Caco-2 (cell line): ENCODE measurements around the gene KIFAP3. TPM values are rescaled to one million over a fixed set of nuclear protein-coding genes. Genes with fewer than 3 reads are reported as not detected.
"Not testable (repeated sequence)": the region's sequence is repeated elsewhere in the genome, so short reads cannot be mapped to it uniquely, and the experiment has no call there.

Source experiments
- BruUV-seq: library from RNA; stranded (reverse); fragments of 400-500 nt; replicated peaks from 2 replicates; lab custom pipeline; 2021; lab: Mats Ljungman, UMichigan
- CTCF ChIA-PET: fragments of 300-600 bp; sonication (Branson Sonifier 250); formaldehyde crosslinking; loops from one replicate; lab custom pipeline; 2022; ENCODE audit warnings: antibody characterized with exemption; lab: Charles Lee
- POLR2A ChIA-PET: fragments of 300-600 bp; sonication (Branson Sonifier 250); formaldehyde crosslinking; loops from one replicate; lab custom pipeline; 2022; ENCODE audit warnings: antibody characterized with exemption; lab: Charles Lee
- DNase-seq, 2 experiments: peaks; one replicate each; pipeline versions ENCODE4 v3.0.0 to v3.0.0-alpha.2; 2020 to 2022
- H3K27me3 ChIP-seq: replicated peaks from 2 replicates; pipeline ENCODE4 v1.6.0; 2011; ENCODE audit warnings: low read length; ENCODE audit not compliant: control insufficient read depth, insufficient read depth
- H3K36me3 ChIP-seq: 2 replicates; pipeline ENCODE4 v1.5.1; 2011; ENCODE audit warnings: low read length; ENCODE audit not compliant: control insufficient read depth, insufficient read depth
- H3K4me1 ChIP-seq: fragments of 250-450 bp; sonication (Bioruptor Pico); 2 replicates; pipeline ENCODE4 v1.5.1; 2020; ENCODE audit warnings: mild to moderate bottlenecking
- H3K4me3 ChIP-seq: 2 replicates; pipeline ENCODE4 v1.5.1; 2011; ENCODE audit warnings: low read depth, mild to moderate bottlenecking, control low read depth, low read length
- H3K9me3 ChIP-seq: fragments of 250-450 bp; sonication (Bioruptor Pico); 2 replicates; pipeline ENCODE4 v1.5.1; 2020; ENCODE audit warnings: mild to moderate bottlenecking, moderate library complexity
- H3K27ac Mint-ChIP-seq: one replicate; pipeline ENCODE4 v1.8.0; 2022; ENCODE audit warnings: mixed read lengths; ENCODE audit not compliant: unreplicated experiment
- H3K27me3 Mint-ChIP-seq: one replicate; pipeline ENCODE4 v1.8.0; 2022; ENCODE audit warnings: mixed read lengths; ENCODE audit not compliant: insufficient read depth, unreplicated experiment
- H3K36me3 Mint-ChIP-seq: one replicate; pipeline ENCODE4 v1.8.0; 2022; ENCODE audit warnings: mild to moderate bottlenecking, mixed read lengths; ENCODE audit not compliant: insufficient read depth, unreplicated experiment
- H3K4me1 Mint-ChIP-seq: one replicate; pipeline ENCODE4 v1.8.0; 2022; ENCODE audit warnings: low read depth, mixed read lengths; ENCODE audit not compliant: unreplicated experiment
- H3K4me3 Mint-ChIP-seq: one replicate; pipeline ENCODE4 v1.8.0; 2022; ENCODE audit warnings: mild to moderate bottlenecking, moderate library complexity, mixed read lengths; ENCODE audit not compliant: unreplicated experiment
- H3K9me3 Mint-ChIP-seq: one replicate; pipeline ENCODE4 v1.8.0; 2022; ENCODE audit warnings: mixed read lengths; ENCODE audit not compliant: unreplicated experiment
- intact Hi-C: fragments of 100-400 bp; cut with micrococcal nuclease; formaldehyde crosslinking; loops from one replicate; pipeline ENCODE4 v1.10.0; 2022; ENCODE audit not compliant: unreplicated experiment
- total RNA-seq: library from RNA; stranded (reverse); gene quantifications from 2 replicates; pipeline ENCODE4 v1.2.3, GENCODE V29; 2022
- TF ChIP-seq, protein P1 (sequence below), 2 experiments: fragments of 200-600 bp in 1 of 2; IDR thresholded peaks; 1 replicate in 1 of 2; 2 replicates in 1 of 2; pipeline versions ENCODE4 v1.5.1 to v1.8.0; 2011 to 2022; ENCODE audit warnings: antibody characterized with exemption in 1 of 2, control low read depth in 1 of 2, inconsistent platforms in 1 of 2, low read depth in 1 of 2, low read length in 1 of 2, mild to moderate bottlenecking in 1 of 2, moderate library complexity in 1 of 2; ENCODE audit not compliant: insufficient read depth in 1 of 2, severe bottlenecking in 1 of 2, unreplicated experiment in 1 of 2

KIFAP3 gene
- total RNA-seq, 1 experiment from 2014 or later = 10.9 TPM

DNA sequence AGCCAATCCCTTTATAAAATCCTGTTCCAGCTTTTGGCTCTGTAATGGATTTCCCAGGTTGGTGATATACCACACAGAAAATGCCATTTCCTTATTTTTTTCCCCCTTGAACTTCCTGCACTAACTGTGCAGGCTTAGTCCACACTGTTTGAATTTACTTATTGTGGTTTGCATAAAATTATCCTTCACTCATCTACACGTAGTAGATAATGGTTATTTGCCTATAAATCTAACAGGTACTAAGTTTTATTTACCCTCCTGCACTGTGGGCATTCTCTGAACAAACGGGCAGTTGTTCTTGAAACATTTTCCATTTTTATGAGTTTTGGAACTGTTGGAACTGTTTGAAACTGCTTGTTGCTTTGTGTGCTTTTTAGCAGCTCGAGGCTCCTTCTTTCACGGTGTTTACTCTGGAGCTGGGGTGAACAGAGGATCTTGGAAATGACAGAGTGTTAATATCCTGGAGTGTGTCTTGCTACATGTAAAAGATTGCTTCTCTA lies 23.0 kb upstream of the KIFAP3 start:
- TF ChIP-seq, protein P1, sequence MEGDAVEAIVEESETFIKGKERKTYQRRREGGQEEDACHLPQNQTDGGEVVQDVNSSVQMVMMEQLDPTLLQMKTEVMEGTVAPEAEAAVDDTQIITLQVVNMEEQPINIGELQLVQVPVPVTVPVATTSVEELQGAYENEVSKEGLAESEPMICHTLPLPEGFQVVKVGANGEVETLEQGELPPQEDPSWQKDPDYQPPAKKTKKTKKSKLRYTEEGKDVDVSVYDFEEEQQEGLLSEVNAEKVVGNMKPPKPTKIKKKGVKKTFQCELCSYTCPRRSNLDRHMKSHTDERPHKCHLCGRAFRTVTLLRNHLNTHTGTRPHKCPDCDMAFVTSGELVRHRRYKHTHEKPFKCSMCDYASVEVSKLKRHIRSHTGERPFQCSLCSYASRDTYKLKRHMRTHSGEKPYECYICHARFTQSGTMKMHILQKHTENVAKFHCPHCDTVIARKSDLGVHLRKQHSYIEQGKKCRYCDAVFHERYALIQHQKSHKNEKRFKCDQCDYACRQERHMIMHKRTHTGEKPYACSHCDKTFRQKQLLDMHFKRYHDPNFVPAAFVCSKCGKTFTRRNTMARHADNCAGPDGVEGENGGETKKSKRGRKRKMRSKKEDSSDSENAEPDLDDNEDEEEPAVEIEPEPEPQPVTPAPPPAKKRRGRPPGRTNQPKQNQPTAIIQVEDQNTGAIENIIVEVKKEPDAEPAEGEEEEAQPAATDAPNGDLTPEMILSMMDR (IDR thresholded peaks at IDR 0.05; ENCODE audit: insufficient read depth in 1 of 2, low read depth in 1 of 2, low read length in 1 of 2, severe bottlenecking in 1 of 2, unreplicated experiment in 1 of 2) = no peak
- no peaks in the 10 kb centered on the region for H3K36me3 Mint-ChIP-seq
- peaks cover 9% of the 10 kb centered on the region for H3K27me3 Mint-ChIP-seq
- no TSS peak for BruUV-seq
- peaks cover 10% of the 10 kb centered on the region for H3K9me3 Mint-ChIP-seq
- no peaks in the 10 kb centered on the region for H3K4me1 Mint-ChIP-seq
- Histone ChIP-seq H3K9me3 (no peaks in the 10 kb centered on the region), H3K4me3 (no peak overlapping the region), H3K4me1 (no peaks in the 10 kb centered on the region), H3K27me3 (no peaks in the 10 kb centered on the region), H3K36me3 (no peaks in the 10 kb centered on the region)
- no peak for DNase-seq
- ChIA-PET CTCF (no interaction called here), POLR2A (no interaction called here)
- no peak overlapping the region for H3K4me3 Mint-ChIP-seq
- H3K27ac Mint-ChIP-seq = no peak overlapping the region
- intact Hi-C loops = no loop called here

DNA sequence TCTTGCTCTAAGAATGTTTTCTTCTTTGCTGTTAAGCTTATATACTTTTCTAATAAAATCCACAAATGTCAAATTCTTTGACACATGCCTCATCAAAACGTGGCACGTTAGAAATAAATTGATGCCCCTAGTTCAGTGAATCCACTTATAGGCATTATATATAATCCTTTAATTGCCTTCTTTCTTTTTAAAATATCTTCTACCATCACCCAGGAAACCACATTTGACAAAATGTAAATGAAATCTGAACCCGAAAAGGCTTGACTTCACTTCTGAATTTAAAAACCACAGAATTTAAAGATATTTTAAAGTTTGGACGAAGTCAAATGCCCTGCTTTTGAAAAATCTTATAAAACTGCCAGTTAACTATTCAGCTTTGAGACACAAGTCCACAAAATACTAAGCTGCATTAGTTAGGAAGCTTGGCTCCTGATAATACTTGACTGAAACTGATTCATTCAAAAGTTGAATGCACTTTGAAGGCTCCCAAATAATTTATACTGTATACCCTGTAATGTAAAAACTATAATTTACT lies 22.4 kb upstream of the KIFAP3 start:
- H3K27me3 ChIP-seq = no peaks in the 10 kb centered on the region
- Mint-ChIP-seq H3K27ac (no peak overlapping the region), H3K27me3 (peaks cover 9% of the 10 kb centered on the region), H3K9me3 (peaks cover 10% of the 10 kb centered on the region), H3K4me1 (no peaks in the 10 kb centered on the region), H3K36me3 (no peaks in the 10 kb centered on the region), H3K4me3 (no peak overlapping the region)
- no peaks in the 10 kb centered on the region for H3K4me1 ChIP-seq
- DNase-seq = no peak
- CTCF ChIA-PET = no interaction called here
- TF ChIP-seq, protein P1 (IDR thresholded peaks at IDR 0.05; ENCODE audit: insufficient read depth in 1 of 2, low read depth in 1 of 2, low read length in 1 of 2, severe bottlenecking in 1 of 2, unreplicated experiment in 1 of 2) = no peak
- BruUV-seq = no TSS peak
- H3K9me3 ChIP-seq = no peaks in the 10 kb centered on the region
- no peak overlapping the region for H3K4me3 ChIP-seq
- POLR2A ChIA-PET = no interaction called here
- H3K36me3 ChIP-seq = no peaks in the 10 kb centered on the region
- intact Hi-C loops = no loop called here

DNA sequence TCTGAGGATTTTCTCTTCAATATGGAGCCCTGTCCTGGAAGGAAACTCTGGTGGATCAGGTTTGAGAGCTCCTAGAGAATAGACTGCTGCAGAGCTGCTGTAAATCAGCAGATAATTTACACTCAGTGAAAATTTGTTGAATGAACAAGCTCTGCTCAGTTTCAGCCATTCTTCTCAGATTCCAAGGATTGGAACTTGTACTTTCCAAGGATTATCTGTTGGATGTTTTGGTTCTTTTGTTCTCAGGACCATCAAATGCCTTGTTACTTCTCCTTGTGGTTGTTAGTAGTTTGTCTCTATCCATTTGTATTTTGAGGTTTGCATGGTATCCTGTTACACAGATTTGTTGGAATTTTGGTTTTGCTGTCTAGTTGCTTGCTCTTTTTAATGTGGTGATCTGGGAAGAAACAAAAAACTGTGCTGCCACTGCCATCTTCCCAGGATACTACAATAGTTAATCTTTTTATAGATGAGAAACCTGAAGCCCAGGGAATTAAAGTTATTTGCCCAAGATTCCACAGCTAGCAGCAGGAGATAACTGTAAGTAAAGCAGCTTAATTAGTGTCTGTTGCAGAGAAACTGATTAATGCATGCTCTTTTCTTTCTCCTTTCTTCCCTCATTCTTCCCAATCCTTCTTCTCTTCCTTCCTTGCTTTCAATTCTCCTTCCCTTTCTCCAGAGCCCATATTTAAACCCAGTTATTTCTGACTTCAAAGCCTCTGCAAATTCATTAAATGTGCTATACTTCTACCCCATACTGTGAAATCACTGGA lies 21.7 kb upstream of the KIFAP3 start:
- no peaks in the 10 kb centered on the region for H3K4me1 Mint-ChIP-seq
- no TSS peak for BruUV-seq
- CTCF ChIA-PET = no interaction called here

DNA sequence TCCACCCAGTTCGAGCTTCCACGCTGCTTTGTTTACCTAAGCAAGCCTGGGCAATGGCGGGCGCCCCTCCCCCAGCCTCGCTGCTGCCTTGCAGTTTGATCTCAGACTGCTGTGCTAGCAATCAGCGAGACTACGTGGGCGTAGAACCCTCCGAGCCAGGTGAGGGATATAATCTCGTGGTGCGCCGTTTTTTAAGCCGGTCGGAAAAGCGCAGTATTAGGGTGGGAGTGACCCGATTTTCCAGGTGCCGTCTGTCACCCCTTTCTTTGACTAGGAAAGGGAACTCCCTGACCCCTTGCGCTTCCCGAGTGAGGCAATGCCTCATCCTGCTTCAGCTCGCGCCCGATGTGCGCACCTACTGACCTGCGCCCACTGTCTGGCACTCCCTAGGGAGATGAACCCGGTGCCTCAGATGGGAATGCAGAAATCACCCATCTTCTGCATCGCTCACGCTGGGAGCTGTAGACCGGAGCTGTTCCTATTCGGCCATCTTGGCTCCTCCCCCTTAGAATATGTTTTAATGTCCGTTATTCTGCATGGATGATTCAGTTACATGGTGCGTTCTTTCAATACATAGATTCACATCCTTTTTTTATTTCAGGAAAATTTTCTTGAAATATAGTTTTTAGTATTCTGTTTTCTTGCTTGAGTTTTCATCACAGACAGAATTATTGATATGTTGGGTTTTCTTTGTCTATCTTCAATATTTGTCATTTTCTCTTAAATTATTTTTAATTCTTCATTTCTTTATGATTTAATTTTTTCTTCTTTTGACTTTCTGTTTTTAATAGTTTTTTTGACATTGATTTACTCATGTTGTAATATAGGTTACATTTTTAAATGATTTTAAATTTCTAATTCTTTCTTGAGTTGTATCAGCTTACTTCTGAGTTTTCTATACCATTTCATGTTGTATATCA lies 20.5 kb upstream of the KIFAP3 start:
- peak in 1 of 2 experiments; percentile 17 for DNase-seq
- H3K9me3 ChIP-seq, H3K9me3 Mint-ChIP-seq, H3K27ac Mint-ChIP-seq, POLR2A ChIA-PET, BruUV-seq, H3K27me3 Mint-ChIP-seq, H3K36me3 Mint-ChIP-seq, CTCF ChIA-PET, H3K4me1 ChIP-seq, H3K27me3 ChIP-seq, H3K36me3 ChIP-seq, H3K4me1 Mint-ChIP-seq: not testable (repeated sequence)
- H3K4me3 Mint-ChIP-seq = peak overlapping the region; percentile 96
- peak overlapping the region; percentile 42 for H3K4me3 ChIP-seq
- intact Hi-C loops = loop anchor here (2.0 kb wide), 1 partner anchor 20 kb away; the partner anchor contains the start of gene KIFAP3

More for the DNA sequence above, 21.7 kb upstream of the KIFAP3 start:
- H3K36me3 Mint-ChIP-seq = no peaks in the 10 kb centered on the region
- no peaks in the 10 kb centered on the region for H3K36me3 ChIP-seq
- H3K27ac Mint-ChIP-seq = no peak overlapping the region
- no peak overlapping the region for H3K4me3 ChIP-seq
- no peaks in the 10 kb centered on the region for H3K27me3 ChIP-seq
- intact Hi-C loops = loop anchor here (2.0 kb wide), 1 partner anchor 21 kb away; the partner anchor contains the start of gene KIFAP3
- peaks cover 10% of the 10 kb centered on the region for H3K9me3 Mint-ChIP-seq
- no peaks in the 10 kb centered on the region for H3K4me1 ChIP-seq
- no peak for DNase-seq
- peaks cover 9% of the 10 kb centered on the region for H3K27me3 Mint-ChIP-seq
- POLR2A ChIA-PET = no interaction called here
- H3K9me3 ChIP-seq = no peaks in the 10 kb centered on the region
- peak overlapping the region; percentile 45 for H3K4me3 Mint-ChIP-seq
- TF ChIP-seq, protein P1 (IDR thresholded peaks at IDR 0.05; ENCODE audit: insufficient read depth in 1 of 2, low read depth in 1 of 2, low read length in 1 of 2, severe bottlenecking in 1 of 2, unreplicated experiment in 1 of 2) = no peak
